Measurements from ENCODE around the gene MYH7B. TPM values are rescaled to one million over a fixed set of nuclear protein-coding genes. Genes with fewer than 3 reads are reported as not detected.

MYH7B gene
- total and polyA plus RNA-seq, 8 donors: 0.09 to 2.3 (median 0.37) TPM

DNA sequence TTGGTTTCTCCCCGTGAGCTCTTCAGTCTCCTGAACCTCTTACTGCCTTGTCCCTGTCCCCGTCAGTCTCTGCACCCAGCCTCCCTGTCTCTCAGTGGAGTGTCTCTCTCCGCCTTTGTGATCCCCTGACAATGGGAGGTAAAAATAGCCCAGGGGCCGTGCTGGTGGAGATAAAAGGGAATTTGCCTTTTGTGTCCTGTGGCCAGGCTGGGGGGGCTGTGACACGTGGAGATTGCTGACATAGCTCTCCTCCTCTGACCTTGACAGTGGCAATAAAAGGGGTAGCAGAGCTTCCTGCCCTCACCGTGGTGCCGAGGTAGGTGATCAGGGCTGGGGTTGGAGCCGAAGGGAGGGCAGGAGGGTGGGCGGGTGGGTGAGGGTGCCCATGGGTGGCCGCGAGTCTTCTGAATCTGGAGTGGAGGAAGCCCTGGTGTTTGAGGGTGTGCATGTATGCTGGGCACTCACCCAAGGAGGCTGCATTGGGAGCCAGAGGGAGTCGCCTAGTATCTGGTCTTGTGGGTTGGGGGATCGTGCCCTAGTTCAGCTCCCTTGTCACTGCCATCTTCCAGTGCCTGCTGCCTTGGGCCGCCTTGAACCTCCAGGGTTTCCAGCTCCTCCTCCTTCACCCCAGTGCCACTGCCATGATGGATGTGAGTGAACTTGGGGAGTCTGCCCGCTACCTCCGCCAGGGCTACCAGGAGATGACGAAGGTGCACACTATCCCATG lies 21.9 kb downstream of the MYH7B start:
- no peaks in the 10 kb centered on the region for H3K9me3 ChIP-seq
- 57 to 64% methylated on average over 17 of the region's 17 CpGs for WGBS, 2 donors
- ATAC-seq (no peak), FAIRE-seq (no peak), DNase-seq (peak in 1 of 6 donors; percentile 38)
- H3K36me3 ChIP-seq: no peaks in the 10 kb centered on the region
- intact Hi-C loops (cut with DNase I): no loop called here
- H3K27ac ChIP-seq: no peak overlapping the region
- H3K4me3 ChIP-seq: no peak overlapping the region
- TF ChIP-seq, protein P1, sequence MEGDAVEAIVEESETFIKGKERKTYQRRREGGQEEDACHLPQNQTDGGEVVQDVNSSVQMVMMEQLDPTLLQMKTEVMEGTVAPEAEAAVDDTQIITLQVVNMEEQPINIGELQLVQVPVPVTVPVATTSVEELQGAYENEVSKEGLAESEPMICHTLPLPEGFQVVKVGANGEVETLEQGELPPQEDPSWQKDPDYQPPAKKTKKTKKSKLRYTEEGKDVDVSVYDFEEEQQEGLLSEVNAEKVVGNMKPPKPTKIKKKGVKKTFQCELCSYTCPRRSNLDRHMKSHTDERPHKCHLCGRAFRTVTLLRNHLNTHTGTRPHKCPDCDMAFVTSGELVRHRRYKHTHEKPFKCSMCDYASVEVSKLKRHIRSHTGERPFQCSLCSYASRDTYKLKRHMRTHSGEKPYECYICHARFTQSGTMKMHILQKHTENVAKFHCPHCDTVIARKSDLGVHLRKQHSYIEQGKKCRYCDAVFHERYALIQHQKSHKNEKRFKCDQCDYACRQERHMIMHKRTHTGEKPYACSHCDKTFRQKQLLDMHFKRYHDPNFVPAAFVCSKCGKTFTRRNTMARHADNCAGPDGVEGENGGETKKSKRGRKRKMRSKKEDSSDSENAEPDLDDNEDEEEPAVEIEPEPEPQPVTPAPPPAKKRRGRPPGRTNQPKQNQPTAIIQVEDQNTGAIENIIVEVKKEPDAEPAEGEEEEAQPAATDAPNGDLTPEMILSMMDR (IDR thresholded peaks at IDR 0.05): no peak
- no peaks in the 10 kb centered on the region for H3K27me3 ChIP-seq
- H3K4me1 ChIP-seq: no peaks in the 10 kb centered on the region

DNA sequence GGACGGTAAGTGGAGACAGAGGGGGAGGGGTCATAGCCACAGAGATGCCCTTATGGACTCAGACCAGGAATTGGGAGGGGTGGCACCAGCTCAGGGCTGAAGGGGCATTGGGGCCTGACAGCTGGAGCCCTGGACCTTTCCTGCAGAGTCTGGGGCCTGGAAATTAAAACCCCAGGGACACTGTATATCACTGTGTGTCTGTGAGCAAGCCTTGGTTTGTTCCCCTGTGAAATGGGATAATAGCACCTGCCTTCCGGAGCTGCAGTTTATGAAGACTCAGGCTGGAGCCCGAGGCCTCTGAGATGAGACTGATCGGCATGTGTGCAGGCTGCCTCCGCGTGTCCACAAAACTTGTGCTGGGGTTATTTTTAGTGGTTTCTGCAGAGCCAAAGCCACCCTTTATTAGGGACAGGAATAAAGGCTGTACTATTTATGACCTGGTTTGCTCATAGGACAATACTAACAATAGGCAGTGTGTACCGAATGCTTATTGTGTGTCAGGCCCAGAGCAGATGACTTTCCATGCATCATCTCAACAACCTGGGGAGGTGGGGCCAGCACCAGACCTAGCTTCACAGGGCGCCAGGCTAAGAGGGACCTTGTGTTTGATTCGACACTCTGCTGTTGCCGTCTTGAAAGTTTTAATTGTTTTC lies 22.6 kb downstream of the MYH7B start:
- DNase-seq: no peak
- no peaks in the 10 kb centered on the region for H3K9me3 ChIP-seq
- no peak for FAIRE-seq
- no peak for ATAC-seq
- no peak overlapping the region for H3K4me3 ChIP-seq
- intact Hi-C loops (cut with DNase I): no loop called here
- no peaks in the 10 kb centered on the region for H3K36me3 ChIP-seq
- H3K27me3 ChIP-seq: no peaks in the 10 kb centered on the region
- TF ChIP-seq, protein P1 (IDR thresholded peaks at IDR 0.05): no peak
- WGBS, 2 donors: 84 to 88% methylated on average over 10 of the region's 10 CpGs
- H3K4me1 ChIP-seq: no peaks in the 10 kb centered on the region
- H3K27ac ChIP-seq: no peak overlapping the region

DNA sequence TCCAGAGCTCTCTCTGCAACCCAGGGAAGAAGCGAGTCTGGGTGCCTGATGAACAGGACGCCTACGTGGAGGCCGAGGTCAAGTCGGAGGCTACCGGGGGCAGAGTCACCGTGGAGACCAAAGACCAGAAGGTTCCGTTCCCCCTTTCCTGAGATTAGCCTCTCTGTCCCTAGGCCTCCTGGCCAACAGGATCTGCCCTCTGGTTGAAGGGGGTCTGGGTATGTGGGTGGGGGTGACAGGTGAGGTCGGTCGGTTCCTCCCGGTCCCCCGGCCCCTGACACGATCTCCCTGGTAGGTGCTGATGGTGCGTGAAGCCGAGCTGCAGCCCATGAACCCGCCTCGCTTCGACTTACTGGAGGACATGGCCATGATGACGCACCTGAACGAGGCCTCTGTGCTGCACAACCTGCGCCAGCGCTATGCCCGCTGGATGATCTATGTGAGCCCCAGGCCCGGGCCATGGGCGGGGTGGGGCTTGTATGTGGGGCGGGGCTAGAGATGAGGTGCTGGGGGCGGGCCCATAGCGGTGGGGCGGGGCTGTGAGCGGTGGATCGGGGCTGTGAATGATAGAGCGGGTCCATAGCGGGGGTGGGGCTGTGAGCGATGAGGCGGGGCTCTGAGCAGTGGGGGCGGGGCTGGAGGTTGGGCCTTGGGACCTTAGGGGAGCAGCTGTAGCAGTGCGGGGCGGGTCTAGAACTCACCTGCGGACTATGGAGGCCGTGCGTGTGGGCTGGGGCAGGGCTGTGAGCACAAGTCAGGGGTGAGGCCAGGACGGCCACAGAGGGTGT lies 23.9 kb downstream of the MYH7B start:
- H3K36me3 ChIP-seq: no peaks in the 10 kb centered on the region
- intact Hi-C loops (cut with DNase I): no loop called here
- DNase-seq (peak in 1 of 6 donors; percentile 55), FAIRE-seq (no peak), ATAC-seq (no peak)
- TF ChIP-seq, protein P1 (IDR thresholded peaks at IDR 0.05): no peak
- H3K4me1 ChIP-seq: no peaks in the 10 kb centered on the region
- H3K4me3 ChIP-seq: no peak overlapping the region
- no peaks in the 10 kb centered on the region for H3K27me3 ChIP-seq
- no peak overlapping the region for H3K27ac ChIP-seq
- WGBS, 2 donors: 81 to 85% methylated on average over 41 to 42 of the region's 42 CpGs
- no peaks in the 10 kb centered on the region for H3K9me3 ChIP-seq

DNA sequence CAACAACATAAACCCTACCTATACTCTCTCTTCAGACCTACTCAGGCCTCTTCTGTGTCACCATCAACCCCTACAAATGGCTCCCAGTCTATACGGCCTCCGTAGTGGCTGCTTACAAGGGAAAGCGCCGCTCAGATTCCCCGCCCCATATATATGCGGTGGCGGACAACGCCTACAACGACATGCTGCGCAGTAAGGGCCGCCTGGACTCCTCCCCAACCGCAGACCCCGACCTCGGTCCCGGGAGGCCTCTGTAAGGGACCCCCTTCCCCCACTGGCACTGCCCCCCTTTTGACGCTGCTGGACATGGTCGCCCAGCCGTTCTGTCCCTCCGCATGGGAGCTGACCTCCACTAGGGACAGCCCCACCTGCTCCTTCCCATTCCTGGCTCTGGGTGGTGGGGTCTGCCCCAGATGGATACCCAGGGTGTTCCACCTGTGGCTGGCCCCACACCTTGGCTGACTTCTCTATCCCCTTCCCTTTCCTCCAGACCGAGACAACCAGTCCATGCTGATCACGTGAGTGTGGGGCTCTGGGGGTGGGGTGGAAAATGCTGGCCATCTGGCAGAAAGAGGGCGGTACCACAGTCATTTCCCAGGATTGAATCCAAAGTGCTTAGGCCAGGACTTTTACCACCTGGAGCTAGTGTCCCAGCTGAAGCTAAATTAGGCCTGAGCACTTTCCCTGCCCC lies 25.0 kb downstream of the MYH7B start:
- ATAC-seq (peak in 2 of 4 donors; percentile 16 to 24), FAIRE-seq (no peak), DNase-seq (peak in 2 of 6 donors; percentile 13 to 67)
- Histone ChIP-seq H3K4me1 (no peaks in the 10 kb centered on the region), H3K36me3 (no peaks in the 10 kb centered on the region), H3K9me3 (no peaks in the 10 kb centered on the region), H3K27ac (no peak overlapping the region), H3K27me3 (no peaks in the 10 kb centered on the region), H3K4me3 (no peak overlapping the region)
- TF ChIP-seq, protein P1 (IDR thresholded peaks at IDR 0.05): no peak
- 87 to 88% methylated on average over 22 of the region's 22 CpGs for WGBS, 2 donors
- intact Hi-C loops (cut with DNase I): no loop called here

Data from pancreas (tissue), 10 donors.